22Rv1 (cell line): ENCODE measurements around the gene CDC25C.

ENCODE experiments used
- ZFX ChIP-seq: fragments of 450-650 bp; IDR thresholded peaks from 2 replicates; pipeline ENCODE4 v1.6.1; 2017; ENCODE audit warnings: antibody characterized with exemption, borderline replicate concordance
- TF ChIP-seq, protein P1 (sequence below): fragments of 450-650 bp; IDR thresholded peaks from 2 replicates; pipeline ENCODE4 v1.5.1; 2017; ENCODE audit warnings: mild to moderate bottlenecking

DNA sequence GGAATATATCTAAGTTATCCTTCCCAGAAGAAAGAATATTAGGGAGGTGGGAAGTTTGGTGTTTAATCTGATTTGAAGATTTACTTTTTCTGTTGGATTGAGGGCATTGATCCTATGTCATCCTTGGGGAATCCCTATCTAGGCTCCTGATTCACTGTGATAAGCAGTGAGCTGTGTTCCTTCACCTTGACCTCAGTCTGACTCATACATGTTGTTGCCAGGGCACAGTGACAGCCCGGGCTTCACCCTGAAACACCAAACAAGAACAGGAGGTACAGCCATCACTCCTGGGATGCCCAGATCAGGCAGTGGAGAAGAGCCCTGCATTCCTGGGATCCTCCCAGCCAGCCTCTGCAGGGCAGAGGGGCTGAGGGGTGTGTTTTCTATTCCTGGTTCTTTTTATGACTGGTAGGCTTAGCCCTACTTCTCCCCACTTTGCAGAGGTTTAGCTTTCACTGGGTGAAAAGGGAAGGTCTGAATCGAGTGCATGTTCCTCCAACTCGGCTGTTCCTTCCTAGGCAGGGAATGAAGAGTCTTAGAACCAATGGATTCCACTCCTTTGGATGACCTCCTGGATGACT, 3.4 kb upstream of the CDC25C start:
- TF ChIP-seq, protein P1, sequence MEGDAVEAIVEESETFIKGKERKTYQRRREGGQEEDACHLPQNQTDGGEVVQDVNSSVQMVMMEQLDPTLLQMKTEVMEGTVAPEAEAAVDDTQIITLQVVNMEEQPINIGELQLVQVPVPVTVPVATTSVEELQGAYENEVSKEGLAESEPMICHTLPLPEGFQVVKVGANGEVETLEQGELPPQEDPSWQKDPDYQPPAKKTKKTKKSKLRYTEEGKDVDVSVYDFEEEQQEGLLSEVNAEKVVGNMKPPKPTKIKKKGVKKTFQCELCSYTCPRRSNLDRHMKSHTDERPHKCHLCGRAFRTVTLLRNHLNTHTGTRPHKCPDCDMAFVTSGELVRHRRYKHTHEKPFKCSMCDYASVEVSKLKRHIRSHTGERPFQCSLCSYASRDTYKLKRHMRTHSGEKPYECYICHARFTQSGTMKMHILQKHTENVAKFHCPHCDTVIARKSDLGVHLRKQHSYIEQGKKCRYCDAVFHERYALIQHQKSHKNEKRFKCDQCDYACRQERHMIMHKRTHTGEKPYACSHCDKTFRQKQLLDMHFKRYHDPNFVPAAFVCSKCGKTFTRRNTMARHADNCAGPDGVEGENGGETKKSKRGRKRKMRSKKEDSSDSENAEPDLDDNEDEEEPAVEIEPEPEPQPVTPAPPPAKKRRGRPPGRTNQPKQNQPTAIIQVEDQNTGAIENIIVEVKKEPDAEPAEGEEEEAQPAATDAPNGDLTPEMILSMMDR = no peak
- TF ChIP-seq ZFX = no peak
